HAP-1 (cell line): ENCODE data around the gene ENOX1.

ENCODE experiments used
- DNase-seq, 2 experiments: peaks; one replicate each; pipeline ENCODE4 v3.0.0-alpha.2; 2016 to 2020; ENCODE audit warnings: low spot score in 2 of 2
- H3K27me3 ChIP-seq: fragments of 250-450 bp; sonication (Bioruptor Pico); 2 replicates; pipeline ENCODE4 v1.5.1; 2020; ENCODE audit warnings: low read depth, mild to moderate bottlenecking, moderate library complexity
- H3K36me3 ChIP-seq: fragments of 250-450 bp; sonication (Bioruptor Pico); replicated peaks from 2 replicates; pipeline ENCODE4 v1.5.1; 2020; ENCODE audit warnings: mild to moderate bottlenecking
- H3K4me1 ChIP-seq: fragments of 250-450 bp; sonication (Bioruptor Pico); 2 replicates; pipeline ENCODE4 v1.5.1; 2020; ENCODE audit warnings: mild to moderate bottlenecking
- H3K4me3 ChIP-seq: fragments of 250-450 bp; sonication (Bioruptor Pico); 2 replicates; pipeline ENCODE4 v1.5.1; 2020; ENCODE audit warnings: mild to moderate bottlenecking, moderate library complexity
- H3K9me3 ChIP-seq: fragments of 250-450 bp; sonication (Bioruptor Pico); 2 replicates; pipeline ENCODE4 v1.5.1; 2020; ENCODE audit warnings: mild to moderate bottlenecking, moderate library complexity
- in situ Hi-C: fragments of 300-500 bp; cut with MboI; formaldehyde crosslinking; loops from 3 replicates; pipeline ENCODE4 v1.14.3; 2020; ENCODE audit warnings: low sequenced_read_pairs, inconsistent platforms, mixed read lengths

The ENOX1 gene

DNA sequence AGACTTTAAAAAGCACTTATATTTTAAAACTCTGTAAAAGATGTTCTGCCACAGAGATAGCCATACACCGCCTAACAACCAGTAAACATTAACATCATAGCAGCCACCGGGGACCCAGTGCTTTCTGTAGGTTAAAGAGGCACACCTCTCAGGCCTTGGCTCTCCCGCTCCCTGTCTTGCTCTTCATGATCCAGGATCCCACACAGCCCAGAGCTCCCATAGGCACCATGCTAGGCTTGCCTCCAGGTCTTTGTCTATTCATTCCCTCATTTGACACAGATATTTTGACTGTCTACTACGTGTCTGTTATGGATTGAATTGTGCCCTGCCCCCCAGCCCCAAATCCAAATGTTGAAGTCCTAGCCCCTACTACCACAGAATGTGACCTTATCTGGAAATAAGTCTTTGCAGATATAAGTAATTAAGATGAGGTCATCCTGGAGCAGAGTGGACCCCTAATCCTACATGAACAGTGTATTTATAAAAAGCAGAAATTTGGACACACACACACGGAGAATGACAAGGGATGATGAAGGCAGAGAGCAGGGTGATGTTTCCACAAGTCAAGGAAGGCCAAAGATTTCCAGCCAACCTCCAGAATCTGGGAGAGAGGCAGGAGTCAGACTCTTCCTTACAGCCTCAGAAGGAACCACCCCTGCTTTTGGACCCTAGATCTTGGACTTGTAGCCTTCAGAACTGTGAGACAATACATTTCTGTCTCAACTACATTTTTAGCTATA, 490.8 kb downstream of the ENOX1 start:
- in situ Hi-C loops, result no loop called here
- H3K27me3 ChIP-seq, result no peaks in the 10 kb centered on the region
- no peak overlapping the region for H3K4me3 ChIP-seq
- DNase-seq, result no peak
- H3K4me1 ChIP-seq, result no peaks in the 10 kb centered on the region; the same call in 1 of the 2 replicates
- H3K36me3 ChIP-seq, result no peaks in the 10 kb centered on the region
- no peaks in the 10 kb centered on the region for H3K9me3 ChIP-seq

DNA sequence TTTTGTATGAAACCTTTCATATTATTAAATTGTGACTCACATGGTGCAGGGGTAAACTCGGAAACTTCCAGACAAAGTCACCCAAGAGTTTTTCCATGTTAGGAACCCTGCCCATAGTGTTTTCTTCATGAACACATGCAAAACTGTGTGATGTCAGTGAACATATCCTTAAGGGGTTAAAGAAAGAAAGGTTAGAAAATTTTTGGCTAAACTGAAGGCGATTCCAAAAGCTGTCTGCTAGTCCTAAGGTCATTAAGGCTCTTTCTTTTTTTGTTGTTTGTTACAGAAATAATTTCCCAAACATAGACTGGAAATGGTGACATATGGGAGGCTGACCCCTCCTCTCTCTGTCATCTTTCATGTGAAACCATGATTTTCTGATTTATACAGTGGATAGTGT, 491.5 kb downstream of the ENOX1 start:
- H3K4me3 ChIP-seq, result no peak overlapping the region
- no peaks in the 10 kb centered on the region for H3K9me3 ChIP-seq
- in situ Hi-C loops, result no loop called here
- no peaks in the 10 kb centered on the region; the same call in 1 of the 2 replicates for H3K4me1 ChIP-seq
- H3K27me3 ChIP-seq, result no peaks in the 10 kb centered on the region
- H3K36me3 ChIP-seq, result no peaks in the 10 kb centered on the region
- DNase-seq, result no peak

DNA sequence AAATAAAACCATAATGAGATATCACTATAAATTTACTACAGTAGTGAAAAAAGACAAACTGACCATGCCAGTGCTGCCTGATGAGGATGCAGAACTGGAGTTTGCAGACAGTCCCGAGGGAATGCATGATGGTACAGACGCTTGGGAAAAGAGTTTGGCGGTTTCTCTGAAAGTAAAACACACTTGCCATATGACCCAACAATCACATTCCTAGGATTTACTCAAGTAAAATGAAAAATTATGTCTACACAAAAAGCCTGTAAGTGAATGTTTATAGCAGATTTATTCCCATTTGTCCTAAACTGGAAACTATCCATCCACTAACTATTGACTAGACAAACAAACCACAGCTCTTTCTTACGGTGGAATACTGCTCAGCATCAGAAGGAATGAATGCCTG, 492.4 kb downstream of the ENOX1 start:
- Histone ChIP-seq H3K4me1 (no peaks in the 10 kb centered on the region; the same call in 1 of the 2 replicates), H3K9me3 (no peaks in the 10 kb centered on the region), H3K4me3 (no peak overlapping the region), H3K36me3 (no peaks in the 10 kb centered on the region), H3K27me3 (no peaks in the 10 kb centered on the region)
- no peak for DNase-seq
- in situ Hi-C loops, result no loop called here

DNA sequence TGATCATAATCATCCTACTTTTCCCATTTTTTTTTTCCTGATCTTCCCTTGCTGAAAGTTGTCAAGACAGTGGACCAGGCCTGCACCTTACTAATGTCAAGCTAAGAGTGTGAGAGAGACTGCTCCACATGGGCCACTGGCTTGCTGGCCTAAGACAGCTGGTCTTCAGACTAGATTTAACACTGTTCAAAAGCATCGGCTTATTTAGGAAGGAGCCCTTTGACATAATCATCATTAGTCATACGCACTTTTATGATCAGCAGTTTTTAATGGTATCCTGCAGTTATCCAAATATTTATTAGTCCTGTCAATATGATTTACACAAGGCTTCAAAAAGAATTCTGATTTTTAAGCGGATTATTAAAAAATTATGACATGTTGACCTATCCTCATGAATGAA, 492.8 kb downstream of the ENOX1 start:
- Histone ChIP-seq H3K4me3 (no peak overlapping the region), H3K9me3 (no peaks in the 10 kb centered on the region), H3K36me3 (no peaks in the 10 kb centered on the region), H3K27me3 (no peaks in the 10 kb centered on the region), H3K4me1 (no peaks in the 10 kb centered on the region; the same call in 1 of the 2 replicates)
- in situ Hi-C loops, result no loop called here
- DNase-seq, result no peak

DNA sequence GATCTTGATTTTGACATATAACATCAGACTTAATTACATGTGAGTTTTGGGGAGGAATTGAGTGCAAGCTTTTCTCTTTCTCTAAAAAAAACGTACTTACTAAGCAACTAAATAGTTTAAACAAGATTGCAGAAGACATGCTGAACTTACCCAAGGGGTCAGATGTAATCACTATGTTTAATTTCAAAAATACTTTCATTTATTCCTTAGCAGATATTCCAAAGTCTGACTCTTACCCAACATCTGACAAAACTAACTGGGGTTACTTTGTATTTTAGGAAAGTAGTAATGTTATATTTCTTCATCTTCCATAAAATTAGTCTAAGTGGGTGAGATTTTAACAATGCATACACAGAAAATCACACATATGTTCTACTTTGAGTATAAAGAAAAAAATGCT, 493.2 kb downstream of the ENOX1 start:
- Histone ChIP-seq H3K4me3 (no peak overlapping the region), H3K27me3 (no peaks in the 10 kb centered on the region), H3K9me3 (no peaks in the 10 kb centered on the region), H3K36me3 (no peaks in the 10 kb centered on the region), H3K4me1 (no peaks in the 10 kb centered on the region; the same call in 1 of the 2 replicates)
- DNase-seq, result no peak
- in situ Hi-C loops, result no loop called here

DNA sequence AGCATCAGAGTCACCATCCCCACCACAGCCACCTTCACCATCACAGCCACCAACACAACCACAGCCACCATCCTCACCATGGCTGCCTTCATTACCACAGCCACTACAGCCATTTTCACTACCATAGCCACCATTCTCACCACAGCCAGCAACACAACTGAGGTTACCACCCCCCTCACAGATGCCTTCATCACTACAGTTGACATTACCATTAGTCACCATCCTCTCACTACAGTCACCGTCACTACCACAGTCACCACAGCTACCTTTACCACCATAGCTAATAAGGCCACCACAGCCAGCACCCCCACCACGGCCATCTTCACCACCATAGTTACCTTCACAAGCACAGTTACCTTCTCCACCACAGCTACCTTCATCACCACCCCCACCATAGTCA, 493.8 kb downstream of the ENOX1 start:
- DNase-seq, result no peak
- in situ Hi-C loops, result no loop called here
- Histone ChIP-seq H3K36me3 (no peaks in the 10 kb centered on the region), H3K9me3 (no peaks in the 10 kb centered on the region), H3K27me3 (no peaks in the 10 kb centered on the region), H3K4me3 (no peak overlapping the region), H3K4me1 (no peaks in the 10 kb centered on the region; the same call in 1 of the 2 replicates)

DNA sequence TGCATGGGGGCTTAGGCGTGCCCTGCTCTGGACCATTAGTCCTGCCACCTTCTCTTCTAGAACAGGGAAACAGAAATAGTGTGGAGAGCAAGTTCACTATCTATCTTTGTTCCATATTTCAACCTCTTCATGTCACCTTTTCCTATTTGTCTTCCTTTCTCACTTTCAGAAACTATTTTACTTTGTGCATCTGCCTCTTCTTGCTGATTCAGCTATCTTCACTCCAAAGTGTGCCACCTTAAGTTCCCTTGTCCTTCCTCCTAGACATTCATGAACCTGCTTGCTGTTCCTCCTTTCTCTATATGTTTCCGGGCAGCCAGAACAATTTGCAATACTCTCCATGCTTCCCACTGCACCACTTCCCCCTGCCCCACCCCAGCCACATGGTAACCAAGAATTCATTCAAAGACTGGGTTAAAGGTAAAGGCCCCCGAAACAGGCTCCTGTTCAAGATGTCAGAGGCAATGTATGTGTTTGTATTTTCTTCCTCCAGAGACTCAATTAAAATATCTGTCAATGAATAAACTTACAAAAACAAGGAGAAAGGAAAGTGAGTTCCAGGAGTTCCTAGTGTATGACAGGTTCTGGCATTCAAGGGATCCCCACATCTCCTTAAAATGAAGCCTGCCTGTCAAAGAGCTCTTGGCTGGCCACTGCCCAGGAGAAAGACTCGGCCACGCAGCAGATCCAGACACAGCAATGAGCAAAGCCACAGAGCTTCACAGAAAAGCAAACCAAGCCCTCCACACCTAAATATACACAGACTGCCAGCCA, 495.3 kb downstream of the ENOX1 start:
- Histone ChIP-seq H3K36me3 (no peaks in the 10 kb centered on the region), H3K9me3 (no peaks in the 10 kb centered on the region), H3K4me1 (no peaks in the 10 kb centered on the region), H3K27me3 (no peaks in the 10 kb centered on the region), H3K4me3 (no peak overlapping the region)
- in situ Hi-C loops, result no loop called here
- no peak for DNase-seq

DNA sequence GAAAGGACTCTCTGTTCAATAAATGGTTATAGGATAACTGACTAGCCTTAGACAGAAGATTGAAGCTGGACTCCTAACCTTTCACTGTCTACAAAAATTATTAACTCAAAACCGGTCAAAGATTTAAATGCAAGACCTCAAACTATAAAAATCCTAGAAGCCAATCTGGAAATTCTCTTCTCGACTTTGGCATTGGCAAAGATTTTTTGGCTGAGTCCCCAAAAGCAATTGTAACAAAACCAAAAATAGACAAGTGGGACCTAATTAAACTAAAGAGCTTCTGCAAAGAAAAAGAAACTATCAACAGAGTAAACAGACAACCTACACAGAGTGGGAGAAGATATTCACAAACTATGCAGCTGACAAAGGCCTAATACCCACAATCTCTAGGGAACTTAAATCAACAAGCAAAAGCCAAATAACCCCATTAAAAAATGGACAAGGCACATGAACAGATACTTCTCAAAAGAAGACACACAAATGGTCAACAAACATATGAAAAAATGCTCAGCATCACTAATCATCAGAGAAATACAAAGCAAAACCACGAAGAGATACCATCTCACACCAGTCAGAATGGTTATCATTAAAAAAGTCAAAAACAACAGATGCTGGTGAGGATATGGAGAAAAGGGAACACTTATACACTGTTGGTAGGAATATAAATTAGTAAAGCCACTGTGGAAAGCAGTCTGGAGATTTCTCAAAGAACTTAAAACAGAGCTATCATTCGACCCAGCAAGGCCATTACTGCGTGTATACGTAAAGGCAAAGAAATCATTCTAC, 497.1 kb downstream of the ENOX1 start:
- in situ Hi-C loops, result no loop called here
- Histone ChIP-seq H3K4me1 (no peaks in the 10 kb centered on the region), H3K27me3 (no peaks in the 10 kb centered on the region), H3K9me3 (no peaks in the 10 kb centered on the region), H3K36me3 (no peaks in the 10 kb centered on the region), H3K4me3 (no peak overlapping the region)
- no peak for DNase-seq

DNA sequence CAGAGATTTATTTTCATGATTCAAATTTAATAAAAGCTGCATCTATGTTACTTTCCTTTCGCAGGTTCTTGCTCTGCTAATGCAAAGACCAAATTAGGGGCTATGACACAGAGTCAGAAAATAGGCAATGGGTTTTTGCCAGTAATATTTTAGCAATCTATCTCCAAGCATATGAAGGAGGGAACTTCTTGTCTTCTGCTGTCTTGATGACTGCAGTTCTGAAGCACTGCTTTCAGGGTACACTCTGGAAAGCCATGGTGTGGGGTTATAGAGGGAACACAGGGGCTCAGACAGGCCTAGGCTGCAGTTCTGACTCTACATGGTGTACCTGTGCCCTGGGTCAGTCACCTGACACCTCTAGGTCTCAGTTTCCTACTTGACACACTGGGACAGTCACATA, 500.0 kb downstream of the ENOX1 start:
- H3K36me3 ChIP-seq, result no peaks in the 10 kb centered on the region
- H3K27me3 ChIP-seq, result no peaks in the 10 kb centered on the region
- no peaks in the 10 kb centered on the region; the same call in 1 of the 2 replicates for H3K4me1 ChIP-seq
- in situ Hi-C loops, result no loop called here
- no peaks in the 10 kb centered on the region for H3K9me3 ChIP-seq
- DNase-seq, result no peak
- H3K4me3 ChIP-seq, result no peak overlapping the region

DNA sequence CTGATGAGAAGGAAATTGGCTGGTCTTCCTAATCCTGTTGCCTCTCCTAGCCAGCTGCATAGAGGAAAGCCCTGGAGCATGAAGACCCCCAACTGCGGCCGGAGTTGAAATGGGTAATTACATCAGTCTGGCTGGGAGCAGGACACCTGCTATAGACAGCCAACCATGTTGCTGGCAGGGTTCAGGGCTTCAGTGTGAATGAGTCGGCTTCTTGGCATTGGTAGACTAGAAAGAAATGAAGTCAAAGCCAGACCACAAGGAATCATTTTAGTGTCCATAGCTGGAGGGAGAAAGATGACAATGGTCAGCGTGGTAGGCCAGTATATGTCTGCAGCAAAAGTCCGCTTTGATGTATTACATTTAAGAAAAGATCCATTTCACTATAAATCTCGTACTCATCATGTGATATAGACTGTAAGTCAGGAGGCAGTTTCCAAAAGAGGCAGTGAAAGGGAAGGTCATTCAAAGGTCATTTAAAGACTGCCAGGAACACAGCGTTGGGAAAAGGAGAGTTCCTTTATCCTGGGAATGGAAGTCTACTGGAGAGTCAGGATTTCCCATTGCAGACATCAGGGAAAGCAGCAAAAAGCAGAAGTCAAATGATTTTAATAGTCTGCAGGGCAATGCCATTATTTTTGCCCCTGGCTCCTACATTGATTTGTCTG, 500.7 kb downstream of the ENOX1 start:
- no peak overlapping the region for H3K4me3 ChIP-seq
- H3K4me1 ChIP-seq, result no peaks in the 10 kb centered on the region; the same call in 1 of the 2 replicates
- H3K27me3 ChIP-seq, result no peaks in the 10 kb centered on the region
- DNase-seq, result no peak
- H3K9me3 ChIP-seq, result no peaks in the 10 kb centered on the region
- in situ Hi-C loops, result no loop called here
- H3K36me3 ChIP-seq, result no peaks in the 10 kb centered on the region

DNA sequence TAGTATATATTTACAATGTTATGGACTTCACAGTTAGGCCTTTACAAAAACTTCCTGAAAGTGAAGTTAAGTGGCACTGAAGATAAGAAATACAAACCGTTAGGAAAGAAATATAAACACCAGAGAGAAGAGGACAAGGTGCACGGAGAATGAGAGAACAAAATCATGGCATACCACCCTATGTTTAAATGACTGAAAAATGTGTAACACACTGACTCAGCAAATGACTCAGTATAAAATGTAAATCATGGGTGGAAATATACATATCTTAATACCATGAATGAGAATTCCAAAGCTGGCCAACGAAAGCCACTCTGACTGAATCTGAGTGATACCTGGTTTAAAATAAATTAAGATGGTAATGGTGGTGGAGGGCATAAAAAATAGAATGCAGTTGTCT, 502.6 kb downstream of the ENOX1 start:
- Histone ChIP-seq H3K27me3 (no peaks in the 10 kb centered on the region), H3K4me1 (no peaks in the 10 kb centered on the region; the same call in none of the 2 replicates), H3K4me3 (no peak overlapping the region), H3K36me3 (no peaks in the 10 kb centered on the region), H3K9me3 (no peaks in the 10 kb centered on the region)
- in situ Hi-C loops, result no loop called here
- DNase-seq, result no peak

DNA sequence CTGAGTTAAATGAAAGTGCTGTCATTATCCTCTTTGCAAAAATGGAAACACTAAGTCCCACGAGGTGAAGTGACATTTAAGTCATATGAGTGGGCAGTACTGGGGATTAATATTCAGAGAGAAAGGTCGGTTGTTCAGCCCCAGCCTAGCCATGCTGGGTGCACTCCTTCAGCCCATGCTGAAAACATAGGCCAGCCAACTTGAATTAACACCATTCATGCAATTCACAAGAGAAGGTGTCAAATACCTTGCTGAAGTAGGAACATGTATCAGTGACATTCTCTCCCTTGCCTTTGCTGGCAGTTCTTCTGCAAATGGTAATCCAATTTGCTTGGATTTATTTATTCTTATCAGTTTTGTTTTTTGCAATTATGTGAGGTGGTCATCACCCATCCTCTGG, 507.1 kb downstream of the ENOX1 start:
- H3K9me3 ChIP-seq, result no peaks in the 10 kb centered on the region
- H3K4me3 ChIP-seq, result no peak overlapping the region
- no peaks in the 10 kb centered on the region; the same call in none of the 2 replicates for H3K4me1 ChIP-seq
- H3K27me3 ChIP-seq, result no peaks in the 10 kb centered on the region
- H3K36me3 ChIP-seq, result no peaks in the 10 kb centered on the region
- in situ Hi-C loops, result no loop called here
- DNase-seq, result no peak

DNA sequence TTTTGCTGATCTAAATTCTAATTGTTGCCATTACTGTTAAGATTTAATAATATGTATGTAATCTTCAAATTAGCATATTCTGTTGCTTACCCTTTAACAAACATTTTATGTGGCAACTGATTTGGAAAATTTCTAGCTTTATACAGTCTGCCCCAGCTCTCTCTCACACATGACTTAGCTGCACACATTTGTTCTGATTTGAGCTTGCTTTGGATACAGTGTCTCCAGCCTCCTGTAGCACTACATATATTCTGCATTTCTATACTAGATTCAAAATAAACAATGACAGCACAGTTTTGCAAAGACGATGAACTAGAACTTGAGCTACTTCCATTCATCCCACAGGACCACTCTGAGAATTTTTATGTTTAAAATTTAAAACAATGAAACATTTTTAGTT, 508.6 kb downstream of the ENOX1 start:
- H3K4me3 ChIP-seq, result no peak overlapping the region
- in situ Hi-C loops, result no loop called here
- DNase-seq, result no peak
- H3K36me3 ChIP-seq, result no peaks in the 10 kb centered on the region
- H3K9me3 ChIP-seq, result no peaks in the 10 kb centered on the region
- no peaks in the 10 kb centered on the region for H3K27me3 ChIP-seq
- H3K4me1 ChIP-seq, result no peaks in the 10 kb centered on the region; the same call in 1 of the 2 replicates
